HUES64 (cell line): ENCODE measurements around the gene SYCN.

Experiments
- H3K27ac ChIP-seq: 2 replicates; pipeline ENCODE4 v1.7.0; 2013; ENCODE audit warnings: low read depth, low read length, inconsistent platforms
- H3K27me3 ChIP-seq: 2 replicates; pipeline ENCODE4 v1.6.1; 2013; ENCODE audit warnings: mild to moderate bottlenecking, low read length; ENCODE audit not compliant: insufficient read depth
- H3K36me3 ChIP-seq: 2 replicates; pipeline ENCODE4 v1.6.1; 2013; ENCODE audit warnings: mild to moderate bottlenecking, low read length; ENCODE audit not compliant: insufficient read depth
- H3K4me1 ChIP-seq: 2 replicates; pipeline ENCODE4 v1.6.1; 2013; ENCODE audit warnings: mild to moderate bottlenecking, low read length, moderate library complexity; ENCODE audit not compliant: insufficient read depth
- H3K4me3 ChIP-seq: 2 replicates; pipeline ENCODE4 v1.5.1; 2013; ENCODE audit warnings: mild to moderate bottlenecking, low read length, moderate library complexity
- H3K9ac ChIP-seq: 2 replicates; pipeline ENCODE4 v1.6.1; 2013; ENCODE audit warnings: mild to moderate bottlenecking, low read depth, low read length
- H3K9me3 ChIP-seq: 2 replicates; pipeline ENCODE4 v1.6.1; 2013; ENCODE audit warnings: low read depth, low read length; ENCODE audit not compliant: insufficient read depth
- WGBS: fragments of 150-250, 120-280 bp; methylation state at CpG from one replicate; pipeline ENCODE4 v1.1.7; 2013; ENCODE audit warnings: missing lambda C conversion rate; 5-methylcytosine and 5-hydroxymethylcytosine counted together

SYCN gene

GRCh38 chr19:39168258-39169142, 35.6 kb downstream of the SYCN start:
- no peak overlapping the region for H3K27ac ChIP-seq
- peaks cover 13% of the 10 kb centered on the region; the same call in 1 of the 2 replicates for H3K4me1 ChIP-seq
- no peaks in the 10 kb centered on the region for H3K27me3 ChIP-seq
- H3K36me3 ChIP-seq, result peaks cover 8% of the 10 kb centered on the region; the same call in 1 of the 2 replicates
- 85% methylated on average over 23 of the region's 23 CpGs for WGBS
- no peak overlapping the region for H3K9ac ChIP-seq
- no peaks in the 10 kb centered on the region for H3K9me3 ChIP-seq
- no peak overlapping the region for H3K4me3 ChIP-seq

GRCh38 chr19:39167461-39168257, 36.4 kb downstream of the SYCN start:
- Histone ChIP-seq H3K9ac (no peak overlapping the region), H3K9me3 (no peaks in the 10 kb centered on the region), H3K27ac (no peak overlapping the region), H3K36me3 (peaks cover 8% of the 10 kb centered on the region; the same call in 1 of the 2 replicates), H3K27me3 (no peaks in the 10 kb centered on the region), H3K4me1 (peaks cover 13% of the 10 kb centered on the region; the same call in 1 of the 2 replicates), H3K4me3 (no peak overlapping the region)
- 88% methylated on average over 25 of the region's 25 CpGs for WGBS

GRCh38 chr19:39166571-39167391, 37.3 kb downstream of the SYCN start:
- Histone ChIP-seq H3K4me3 (no peak overlapping the region), H3K27me3 (no peaks in the 10 kb centered on the region), H3K27ac (no peak overlapping the region), H3K9me3 (no peaks in the 10 kb centered on the region), H3K36me3 (peaks cover 7% of the 10 kb centered on the region; the same call in 1 of the 2 replicates), H3K4me1 (peaks cover 13% of the 10 kb centered on the region; the same call in 1 of the 2 replicates), H3K9ac (no peak overlapping the region)
- 79% methylated on average over 24 of the region's 24 CpGs for WGBS

GRCh38 chr19:39165857-39166256, 38.2 kb downstream of the SYCN start:
- 94% methylated on average over 7 of the region's 7 CpGs for WGBS
- Histone ChIP-seq H3K4me3 (no peak overlapping the region), H3K27ac (no peak overlapping the region), H3K9me3 (no peaks in the 10 kb centered on the region), H3K27me3 (no peaks in the 10 kb centered on the region), H3K9ac (no peak overlapping the region), H3K36me3 (peaks cover 4% of the 10 kb centered on the region; the same call in 1 of the 2 replicates), H3K4me1 (peaks cover 13% of the 10 kb centered on the region; the same call in 1 of the 2 replicates)

- no peak overlapping the region for H3K27ac ChIP-seq
- H3K9ac ChIP-seq, result no peak overlapping the region
- H3K4me1 ChIP-seq, result peaks cover 13% of the 10 kb centered on the region; the same call in 1 of the 2 replicates
- H3K4me3 ChIP-seq, result no peak overlapping the region
- no peaks in the 10 kb centered on the region for H3K27me3 ChIP-seq
- H3K36me3 ChIP-seq, result no peaks in the 10 kb centered on the region
- no peaks in the 10 kb centered on the region for H3K9me3 ChIP-seq
- 92% methylated on average over 6 of the region's 6 CpGs for WGBS
These were observed 39.8 kb downstream of the SYCN start for GRCh38 chr19:39164289-39164688.

- WGBS, result 93% methylated on average over 9 of the region's 9 CpGs
- no peak overlapping the region for H3K4me3 ChIP-seq
These were observed 40.4 kb downstream of the SYCN start for GRCh38 chr19:39163621-39164020.

GRCh38 chr19:39162441-39163043, 41.5 kb downstream of the SYCN start:
- Histone ChIP-seq H3K36me3 (no peaks in the 10 kb centered on the region), H3K9ac (no peak overlapping the region), H3K4me1 (peaks cover 8% of the 10 kb centered on the region; the same call in 1 of the 2 replicates), H3K27me3 (no peaks in the 10 kb centered on the region), H3K27ac (no peak overlapping the region), H3K4me3 (no peak overlapping the region), H3K9me3 (no peaks in the 10 kb centered on the region)
- WGBS, result 94% methylated on average over 15 of the region's 15 CpGs

More at GRCh38 chr19:39163621-39164020, 40.4 kb downstream of the SYCN start:
- H3K4me1 ChIP-seq, result peaks cover 13% of the 10 kb centered on the region; the same call in 1 of the 2 replicates
- no peaks in the 10 kb centered on the region for H3K9me3 ChIP-seq
- no peak overlapping the region for H3K9ac ChIP-seq
- no peaks in the 10 kb centered on the region for H3K36me3 ChIP-seq
- H3K27me3 ChIP-seq, result no peaks in the 10 kb centered on the region
- no peak overlapping the region for H3K27ac ChIP-seq

GRCh38 chr19:39160889-39161672, 43.0 kb downstream of the SYCN start:
- no peak overlapping the region for H3K9ac ChIP-seq

GRCh38 chr19:39160523-39160861, 43.6 kb downstream of the SYCN start:
- Histone ChIP-seq H3K9ac (no peak overlapping the region), H3K27me3 (no peaks in the 10 kb centered on the region), H3K36me3 (no peaks in the 10 kb centered on the region), H3K4me3 (no peak overlapping the region), H3K9me3 (no peaks in the 10 kb centered on the region), H3K4me1 (peaks cover 8% of the 10 kb centered on the region; the same call in 1 of the 2 replicates), H3K27ac (no peak overlapping the region)
- 91% methylated on average over 8 of the region's 8 CpGs for WGBS

More at GRCh38 chr19:39160889-39161672, 43.0 kb downstream of the SYCN start:
- H3K9me3 ChIP-seq, result no peaks in the 10 kb centered on the region
- no peaks in the 10 kb centered on the region for H3K27me3 ChIP-seq
- H3K27ac ChIP-seq, result no peak overlapping the region
- 93% methylated on average over 21 of the region's 21 CpGs for WGBS
- H3K4me3 ChIP-seq, result no peak overlapping the region
- H3K36me3 ChIP-seq, result no peaks in the 10 kb centered on the region
- H3K4me1 ChIP-seq, result peaks cover 6% of the 10 kb centered on the region; the same call in 1 of the 2 replicates
